GM12878 (cell line): Measurements from ENCODE around the gene AFMID. TPM values are rescaled to one million over a fixed set of nuclear protein-coding genes. Genes with fewer than 3 reads are reported as not detected.
A peak's percentile ranks its signal among the peaks of the same experiment; 100 is the strongest.

Source experiments
- ATF7 ChIP-seq: fragments of 450-650 bp; IDR thresholded peaks from 2 replicates; pipeline ENCODE4 v1.6.1; 2016; ENCODE audit warnings: low read depth, mild to moderate bottlenecking
- CEBPZ ChIP-seq: fragments of 150-350 bp; IDR thresholded peaks from 2 replicates; pipeline ENCODE4 v1.6.1; 2016; ENCODE audit warnings: low read depth, low read length
- CTCF ChIP-seq, 3 experiments: IDR thresholded peaks in 2 of 3; conservative IDR thresholded peaks in 1 of 3; 2 replicates each; pipeline ENCODE4 v1.5.1; 2011; ENCODE audit warnings: low read depth in 3 of 3, low read length in 3 of 3, mild to moderate bottlenecking in 3 of 3, control low read depth in 2 of 3, moderate library complexity in 2 of 3, inconsistent platforms in 1 of 3, mixed read lengths in 1 of 3; ENCODE audit not compliant: control insufficient read depth in 2 of 3, insufficient read depth in 1 of 3; ENCODE audit errors: extremely low read depth in 1 of 3
- E2F4 ChIP-seq: IDR thresholded peaks from 2 replicates; pipeline ENCODE4 v1.6.1; 2012; ENCODE audit warnings: low read depth, low read length, improper control_type of control experiment
- E4F1 ChIP-seq: fragments of 450-650 bp; IDR thresholded peaks from 2 replicates; pipeline ENCODE4 v1.6.1; 2018; ENCODE audit warnings: borderline replicate concordance, mild to moderate bottlenecking; ENCODE audit not compliant: partially characterized antibody
- ESRRA ChIP-seq: IDR thresholded peaks from 2 replicates; pipeline ENCODE4 v1.6.1; 2012; ENCODE audit warnings: mild to moderate bottlenecking, low read length, improper control_type of control experiment
- FOS ChIP-seq: IDR thresholded peaks from 3 replicates; pipeline ENCODE4 v1.6.1; 2011; ENCODE audit warnings: borderline replicate concordance; ENCODE audit not compliant: insufficient read length; ENCODE audit errors: extremely low read depth
- FOXK2 ChIP-seq: fragments of 450-650 bp; IDR thresholded peaks from 2 replicates; pipeline ENCODE4 v1.6.1; 2017; ENCODE audit warnings: mild to moderate bottlenecking, moderate library complexity
- HCFC1 ChIP-seq: fragments of 150-350 bp; IDR thresholded peaks from 2 replicates; pipeline ENCODE4 v1.6.1; 2014; ENCODE audit warnings: low read length
- IKZF2 ChIP-seq, 2 experiments: fragments of 450-650 bp; IDR thresholded peaks; 2 replicates each; pipeline ENCODE4 v1.6.1; 2017; ENCODE audit warnings: mild to moderate bottlenecking in 2 of 2, moderate library complexity in 2 of 2
- KLF5 ChIP-seq: fragments of 450-650 bp; IDR thresholded peaks from 2 replicates; pipeline ENCODE4 v1.6.1; 2014; ENCODE audit warnings: mild to moderate bottlenecking; ENCODE audit not compliant: partially characterized antibody
- LARP7 ChIP-seq: fragments of 450-650 bp; IDR thresholded peaks from 2 replicates; pipeline ENCODE4 v1.6.1; 2017; ENCODE audit warnings: mild to moderate bottlenecking
- MEF2B ChIP-seq: fragments of 450-650 bp; IDR thresholded peaks from 2 replicates; pipeline ENCODE4 v1.6.1; 2018; ENCODE audit warnings: mild to moderate bottlenecking, moderate library complexity; ENCODE audit not compliant: partially characterized antibody, poor library complexity, severe bottlenecking
- MTA2 ChIP-seq: fragments of 450-650 bp; IDR thresholded peaks from 2 replicates; pipeline ENCODE4 v1.6.1; 2016; ENCODE audit warnings: low read depth, mild to moderate bottlenecking, moderate library complexity
- NFYB ChIP-seq: IDR thresholded peaks from 2 replicates; pipeline ENCODE4 v1.6.1; 2011; ENCODE audit warnings: low read depth, mild to moderate bottlenecking, low read length, improper control_type of control experiment, moderate library complexity; ENCODE audit not compliant: insufficient read depth
- NR2C2 ChIP-seq: IDR thresholded peaks from 2 replicates; pipeline ENCODE4 v1.6.1; 2011; ENCODE audit warnings: borderline replicate concordance, low read depth; ENCODE audit not compliant: control insufficient read depth, insufficient read length
- RELB ChIP-seq: fragments of 450-650 bp; IDR thresholded peaks from 2 replicates; pipeline ENCODE4 v1.6.1; 2017; ENCODE audit warnings: low read depth, mild to moderate bottlenecking, moderate library complexity
- SP1 ChIP-seq: IDR thresholded peaks from one replicate; pipeline ENCODE4 v1.6.1; 2011; ENCODE audit warnings: low read depth, low read length
- SREBF2 ChIP-seq: IDR thresholded peaks from 2 replicates; pipeline ENCODE4 v1.6.1; 2012; ENCODE audit warnings: mild to moderate bottlenecking, low read length
- ZNF217 ChIP-seq: fragments of 450-650 bp; IDR thresholded peaks from 2 replicates; pipeline ENCODE4 v1.6.1; 2017; ENCODE audit warnings: antibody characterized with exemption, mild to moderate bottlenecking
- polyA plus RNA-seq, 11 experiments: library from polyadenylated mRNA; depleted of rRNA in 4 of 11; unstranded in 6 of 11; stranded (reverse) in 5 of 11; fragments of >200 nt; fragmentation: Nextera tagmentation in 4 of 11; fragmentation: Illumina TruSeq in 1 of 11; extraction: Ambion mirVana in 4 of 11; extraction: Trizol in 1 of 11; gene quantifications; 1 replicate in 1 of 11; 2 replicates in 10 of 11; pipeline versions ENCODE4 v1.2.1 to v1.2.3, GENCODE V29; 2011 to 2016; ENCODE audit warnings: inconsistent platforms in 2 of 11, missing spikeins in 2 of 11, low read depth in 1 of 11
- total RNA-seq, 4 experiments: library from RNA; depleted of rRNA in 3 of 4; stranded (reverse); fragments of >200 nt in 3 of 4; fragmentation: Illumina TruSeq in 1 of 4; extraction: Trizol in 1 of 4; gene quantifications; 2 replicates each; pipeline versions ENCODE4 v1.2.1 to v1.2.3, GENCODE V29; 2013 to 2021

The AFMID gene
- total and polyA plus RNA-seq, 10 of the 15 experiments (the other 5 are each of a cell fraction or from before 2014, with no cell fraction given) = 36.1 to 98.8 (median 51.6) TPM

- TF ChIP-seq RELB (peak; percentile 73; the same call in 1 of the 2 replicates), SREBF2 (no peak), SP1 (no peak), E4F1 (no peak), CTCF (IDR thresholded peaks at IDR 0.05 in 2 of 3, conservative IDR thresholded peaks at IDR 0.05 in 1 of 3; ENCODE audit: control insufficient read depth in 2 of 3, extremely low read depth in 1 of 3, insufficient read depth in 1 of 3, low read depth in 3 of 3, low read length in 3 of 3) (no peak), FOS (no peak), MEF2B (peak; percentile 86), E2F4 (no peak), KLF5 (no peak), LARP7 (no peak), CEBPZ (no peak), ESRRA (no peak), MTA2 (peak; percentile 31; the same call in 1 of the 2 replicates), ATF7 (peak; percentile 25; the same call in 1 of the 2 replicates), HCFC1 (no peak), NFYB (no peak), IKZF2 (IDR thresholded peaks at IDR 0.05) (peak; percentile 78 to 82; a peak in 2 of 4 replicates), FOXK2 (no peak), ZNF217 (no peak), NR2C2 (no peak)
These were observed 42.9 kb upstream of the AFMID start (continued) for GRCh38 chr17:78144147-78144719.
